H9 (cell line): ENCODE measurements around the gene ALDH1L1. TPM values are rescaled to one million over a fixed set of nuclear protein-coding genes. Genes with fewer than 3 reads are reported as not detected.

ENCODE experiments used
- DNase-seq: peaks from one replicate; pipeline ENCODE4 v3.0.0-alpha.2; 2017
- H2AFZ ChIP-seq: one replicate; pipeline ENCODE4 v1.6.1; 2013; ENCODE audit warnings: mild to moderate bottlenecking, low read length, control low read depth, moderate library complexity
- H2AK5ac ChIP-seq: 2 replicates; pipeline ENCODE4 v1.6.1; 2013; ENCODE audit warnings: low read length, control low read depth, mixed read lengths; ENCODE audit not compliant: insufficient read length
- H2BK120ac ChIP-seq: one replicate; pipeline ENCODE4 v1.6.1; 2013; ENCODE audit warnings: low read depth, mild to moderate bottlenecking, low read length, control low read depth, inconsistent platforms; ENCODE audit not compliant: poor library complexity, severe bottlenecking
- H2BK12ac ChIP-seq: 2 replicates; pipeline ENCODE4 v1.6.1; 2013; ENCODE audit warnings: low read length, control low read depth, mixed read lengths, low read depth; ENCODE audit not compliant: insufficient read length
- H2BK15ac ChIP-seq: 2 replicates; pipeline ENCODE4 v1.6.1; 2013; ENCODE audit warnings: low read depth, low read length, control low read depth
- H2BK20ac ChIP-seq: one replicate; pipeline ENCODE4 v1.6.1; 2013; ENCODE audit warnings: low read depth, mild to moderate bottlenecking, low read length, control low read depth, inconsistent platforms; ENCODE audit not compliant: poor library complexity, severe bottlenecking
- H2BK5ac ChIP-seq: 2 replicates; pipeline ENCODE4 v1.6.1; 2013; ENCODE audit warnings: low read length, control low read depth, mixed read lengths; ENCODE audit not compliant: insufficient read length
- H3K14ac ChIP-seq: 2 replicates; pipeline ENCODE4 v1.6.1; 2013; ENCODE audit warnings: low read length, control low read depth; ENCODE audit not compliant: insufficient read depth
- H3K18ac ChIP-seq: 2 replicates; pipeline ENCODE4 v1.6.1; 2013; ENCODE audit warnings: low read depth, mild to moderate bottlenecking, mixed read lengths, low read length, control low read depth; ENCODE audit not compliant: insufficient read length
- H3K23ac ChIP-seq: 2 replicates; pipeline ENCODE4 v1.6.1; 2013; ENCODE audit warnings: low read length, control low read depth, mixed read lengths, low read depth; ENCODE audit not compliant: insufficient read length
- H3K23me2 ChIP-seq: 2 replicates; pipeline ENCODE4 v1.6.1; 2013; ENCODE audit warnings: low read depth, mild to moderate bottlenecking, mixed read lengths, low read length, control low read depth; ENCODE audit not compliant: insufficient read length, poor library complexity, severe bottlenecking
- H3K27ac ChIP-seq: 2 replicates; pipeline ENCODE4 v1.5.1; 2013; ENCODE audit warnings: low read length, control low read depth, mixed read lengths, low read depth; ENCODE audit not compliant: insufficient read length
- H3K27me3 ChIP-seq: 2 replicates; pipeline ENCODE4 v1.6.1; 2013; ENCODE audit warnings: low read length, control low read depth, inconsistent platforms; ENCODE audit not compliant: insufficient read depth
- H3K4ac ChIP-seq: 2 replicates; pipeline ENCODE4 v1.6.1; 2013; ENCODE audit warnings: low read depth, mild to moderate bottlenecking, control low read depth, inconsistent platforms, low read length, moderate library complexity
- H3K4me1 ChIP-seq: 2 replicates; pipeline ENCODE4 v1.6.1; 2013; ENCODE audit warnings: low read length, control low read depth, inconsistent platforms; ENCODE audit not compliant: insufficient read depth
- H3K4me2 ChIP-seq: 2 replicates; pipeline ENCODE4 v1.6.1; 2013; ENCODE audit warnings: low read length, control low read depth, mixed read lengths; ENCODE audit not compliant: insufficient read length, insufficient read depth
- H3K56ac ChIP-seq: 2 replicates; pipeline ENCODE4 v1.6.1; 2013; ENCODE audit warnings: low read depth, mild to moderate bottlenecking, mixed read lengths, low read length, control low read depth; ENCODE audit not compliant: insufficient read length
- H3K79me1 ChIP-seq: 2 replicates; pipeline ENCODE4 v1.6.1; 2013; ENCODE audit warnings: low read depth, mild to moderate bottlenecking, moderate library complexity, low read length, control low read depth, inconsistent platforms; ENCODE audit not compliant: insufficient read depth, poor library complexity, severe bottlenecking
- H3K79me2 ChIP-seq: 2 replicates; pipeline ENCODE4 v1.6.1; 2013; ENCODE audit warnings: low read length, control low read depth, inconsistent platforms; ENCODE audit not compliant: insufficient read depth
- H3K9ac ChIP-seq: 2 replicates; pipeline ENCODE4 v1.6.1; 2013; ENCODE audit warnings: low read length, control low read depth, mixed read lengths; ENCODE audit not compliant: insufficient read length; ENCODE audit errors: extremely low read depth
- H3K9me3 ChIP-seq: one replicate; pipeline ENCODE4 v1.6.1; 2013; ENCODE audit warnings: low read depth, low read length, inconsistent platforms; ENCODE audit not compliant: control insufficient read depth
- H3T11ph ChIP-seq: one replicate; pipeline ENCODE4 v1.6.1; 2013; ENCODE audit warnings: mild to moderate bottlenecking, low read length, control low read depth, inconsistent platforms
- H4K20me1 ChIP-seq: one replicate; pipeline ENCODE4 v1.6.1; 2013; ENCODE audit not compliant: control insufficient read depth, insufficient read length, insufficient read depth
- H4K5ac ChIP-seq: 2 replicates; pipeline ENCODE4 v1.6.1; 2013; ENCODE audit warnings: low read depth, mild to moderate bottlenecking, mixed read lengths, low read length, control low read depth; ENCODE audit not compliant: insufficient read length
- H4K8ac ChIP-seq: replicated peaks from 2 replicates; pipeline ENCODE4 v1.6.1; 2013; ENCODE audit warnings: low read length, control low read depth, mixed read lengths, low read depth; ENCODE audit not compliant: insufficient read length
- H4K91ac ChIP-seq: 2 replicates; pipeline ENCODE4 v1.6.1; 2013; ENCODE audit warnings: low read depth, mild to moderate bottlenecking, moderate library complexity, mixed read lengths, low read length, control low read depth; ENCODE audit not compliant: insufficient read length
- H3K27ac Mint-ChIP-seq, 3 experiments: 2 replicates in 2 of 3; 3 replicates in 1 of 3; pipeline ENCODE4 v1.8.0; 2020 to 2021; ENCODE audit warnings: mixed read lengths in 3 of 3, mild to moderate bottlenecking in 1 of 3, moderate library complexity in 1 of 3
- H3K27me3 Mint-ChIP-seq: 2 replicates; pipeline ENCODE4 v1.8.0; 2021; ENCODE audit warnings: low read depth, mild to moderate bottlenecking, moderate library complexity, mixed read lengths
- H3K36me3 Mint-ChIP-seq, 3 experiments: 2 replicates in 2 of 3; 3 replicates in 1 of 3; pipeline ENCODE4 v1.8.0; 2020 to 2021; ENCODE audit warnings: low read depth in 3 of 3, mixed read lengths in 3 of 3; ENCODE audit not compliant: insufficient read depth in 1 of 3
- H3K4me1 Mint-ChIP-seq, 2 experiments: 2 replicates each; pipeline ENCODE4 v1.8.0; 2020; ENCODE audit warnings: mixed read lengths in 2 of 2
- H3K4me3 Mint-ChIP-seq, 2 experiments: 2 replicates in 1 of 2; 3 replicates in 1 of 2; pipeline ENCODE4 v1.8.0; 2020 to 2021; ENCODE audit warnings: mild to moderate bottlenecking in 2 of 2, mixed read lengths in 2 of 2, moderate library complexity in 1 of 2
- H3K9me3 Mint-ChIP-seq, 2 experiments: 2 replicates in 1 of 2; 3 replicates in 1 of 2; pipeline ENCODE4 v1.8.0; 2020; ENCODE audit warnings: mild to moderate bottlenecking in 2 of 2, mixed read lengths in 2 of 2, moderate library complexity in 1 of 2
- WGBS: extraction: QIAGEN DNeasy Blood & Tissue Kit; methylation state at CpG from one replicate; pipeline ENCODE4 v1.1.7; 2013; ENCODE audit warnings: missing lambda C conversion rate, low lambda C conversion rate, mixed read lengths; ENCODE audit not compliant: insufficient read length; ENCODE audit errors: extremely low coverage; 5-methylcytosine and 5-hydroxymethylcytosine counted together
- total RNA-seq: library from RNA; stranded (reverse); gene quantifications from 2 replicates; pipeline ENCODE4 v1.2.1, GENCODE V29; 2021
- TF ChIP-seq, protein P1 (sequence below): fragments of 200-600 bp; sonication (generic); conservative IDR thresholded peaks from 3 replicates; pipeline ENCODE4 v1.8.0; 2021; ENCODE audit warnings: antibody characterized with exemption, mild to moderate bottlenecking

Gene ALDH1L1
- total RNA-seq, 1 experiment from 2014 or later, result 0.90 TPM

DNA sequence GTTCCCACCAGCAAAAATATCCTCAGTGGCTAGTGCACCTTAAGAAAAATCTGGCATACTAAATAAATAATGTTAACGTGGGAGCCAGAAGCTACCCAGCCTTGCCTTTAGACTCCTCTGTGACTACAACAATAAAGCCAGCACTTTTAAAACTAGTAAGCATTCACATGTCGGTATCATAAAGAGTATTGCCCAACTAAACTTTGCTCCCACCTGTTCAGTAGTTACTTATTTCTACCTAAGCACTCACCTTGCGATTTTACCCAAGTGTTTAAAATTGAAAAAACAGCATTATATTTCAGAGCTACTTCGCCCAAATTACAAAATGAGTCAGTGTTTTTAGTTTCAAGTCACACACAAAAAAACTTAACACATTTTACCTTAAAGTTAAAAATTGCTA is 12.8 kb downstream of the ALDH1L1 start:
- Histone ChIP-seq H2BK20ac (no peak overlapping the region), H3K79me2 (no peaks in the 10 kb centered on the region), H3K27ac (no peak overlapping the region), H4K91ac (no peak overlapping the region), H3K4me1 (no peaks in the 10 kb centered on the region; the same call in 1 of the 2 replicates), H4K20me1 (no peaks in the 10 kb centered on the region), H3K56ac (no peak overlapping the region), H3K18ac (no peak overlapping the region), H4K5ac (no peak overlapping the region), H2BK15ac (no peak overlapping the region), H2BK5ac (no peak overlapping the region), H2BK120ac (no peak overlapping the region), H3K4ac (no peak overlapping the region), H3K79me1 (no peaks in the 10 kb centered on the region), H3K27me3 (no peaks in the 10 kb centered on the region), H3K14ac (no peak overlapping the region), H2AFZ (no peak overlapping the region), H3K23ac (no peak overlapping the region), H2AK5ac (no peak overlapping the region), H3K9ac (no peak overlapping the region), H4K8ac (no peak overlapping the region), H3K4me2 (no peak overlapping the region), H2BK12ac (no peak overlapping the region), H3K23me2 (no peaks in the 10 kb centered on the region), H3T11ph (no peak overlapping the region), H3K9me3 (no peaks in the 10 kb centered on the region)
- H3K27ac Mint-ChIP-seq, result no peak overlapping the region
- DNase-seq, result no peak
- peaks cover 0 to 2% of the 10 kb centered on the region in 2 experiments; a peak in 1 of 5 replicates for H3K9me3 Mint-ChIP-seq
- WGBS, result no CpG with 5 or more reads among the region's 4 CpGs
- no peak overlapping the region for H3K4me3 Mint-ChIP-seq
- TF ChIP-seq, protein P1, sequence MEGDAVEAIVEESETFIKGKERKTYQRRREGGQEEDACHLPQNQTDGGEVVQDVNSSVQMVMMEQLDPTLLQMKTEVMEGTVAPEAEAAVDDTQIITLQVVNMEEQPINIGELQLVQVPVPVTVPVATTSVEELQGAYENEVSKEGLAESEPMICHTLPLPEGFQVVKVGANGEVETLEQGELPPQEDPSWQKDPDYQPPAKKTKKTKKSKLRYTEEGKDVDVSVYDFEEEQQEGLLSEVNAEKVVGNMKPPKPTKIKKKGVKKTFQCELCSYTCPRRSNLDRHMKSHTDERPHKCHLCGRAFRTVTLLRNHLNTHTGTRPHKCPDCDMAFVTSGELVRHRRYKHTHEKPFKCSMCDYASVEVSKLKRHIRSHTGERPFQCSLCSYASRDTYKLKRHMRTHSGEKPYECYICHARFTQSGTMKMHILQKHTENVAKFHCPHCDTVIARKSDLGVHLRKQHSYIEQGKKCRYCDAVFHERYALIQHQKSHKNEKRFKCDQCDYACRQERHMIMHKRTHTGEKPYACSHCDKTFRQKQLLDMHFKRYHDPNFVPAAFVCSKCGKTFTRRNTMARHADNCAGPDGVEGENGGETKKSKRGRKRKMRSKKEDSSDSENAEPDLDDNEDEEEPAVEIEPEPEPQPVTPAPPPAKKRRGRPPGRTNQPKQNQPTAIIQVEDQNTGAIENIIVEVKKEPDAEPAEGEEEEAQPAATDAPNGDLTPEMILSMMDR, result no peak
- H3K36me3 Mint-ChIP-seq, result no peaks in the 10 kb centered on the region
- H3K27me3 Mint-ChIP-seq, result no peaks in the 10 kb centered on the region; the same call in none of the 2 replicates
- peaks cover 16 to 17% of the 10 kb centered on the region in 2 experiments for H3K4me1 Mint-ChIP-seq
